PFSK-1 (cell line): ENCODE measurements around the gene MDGA2.

Experiments used
- TAF1 ChIP-seq: IDR thresholded peaks from 2 replicates; pipeline ENCODE4 v1.6.1; 2012; ENCODE audit warnings: low read length, control low read depth, borderline replicate concordance; ENCODE audit not compliant: insufficient read depth
- TF ChIP-seq, protein P1 (sequence below), 2 experiments: IDR thresholded peaks; 2 replicates each; pipeline versions ENCODE4 v1.6.1 to v1.8.0; 2011 to 2012; ENCODE audit warnings: low read depth in 2 of 2, low read length in 2 of 2, control low read depth in 1 of 2, inconsistent platforms in 1 of 2, mild to moderate bottlenecking in 1 of 2, moderate library complexity in 1 of 2; ENCODE audit not compliant: insufficient read depth in 1 of 2

DNA sequence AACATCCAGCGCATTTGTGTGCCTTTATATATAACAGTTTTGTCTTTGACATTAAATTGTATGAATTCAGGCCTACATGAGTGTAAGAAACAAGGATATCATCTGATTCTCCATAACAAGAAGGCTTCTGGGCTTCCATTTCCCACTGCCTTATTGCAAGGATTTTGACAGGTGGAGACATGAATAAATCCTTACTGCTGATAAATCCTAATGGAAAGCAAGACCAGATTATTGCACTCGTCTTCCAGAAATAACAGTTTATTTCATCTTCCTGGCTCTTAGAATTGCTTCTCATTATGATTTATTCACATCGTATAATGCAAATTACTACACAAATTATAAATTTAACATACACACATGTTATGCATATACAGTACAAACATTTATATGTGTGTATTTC lies 348.1 kb downstream of the MDGA2 start:
- TF ChIP-seq, protein P1, sequence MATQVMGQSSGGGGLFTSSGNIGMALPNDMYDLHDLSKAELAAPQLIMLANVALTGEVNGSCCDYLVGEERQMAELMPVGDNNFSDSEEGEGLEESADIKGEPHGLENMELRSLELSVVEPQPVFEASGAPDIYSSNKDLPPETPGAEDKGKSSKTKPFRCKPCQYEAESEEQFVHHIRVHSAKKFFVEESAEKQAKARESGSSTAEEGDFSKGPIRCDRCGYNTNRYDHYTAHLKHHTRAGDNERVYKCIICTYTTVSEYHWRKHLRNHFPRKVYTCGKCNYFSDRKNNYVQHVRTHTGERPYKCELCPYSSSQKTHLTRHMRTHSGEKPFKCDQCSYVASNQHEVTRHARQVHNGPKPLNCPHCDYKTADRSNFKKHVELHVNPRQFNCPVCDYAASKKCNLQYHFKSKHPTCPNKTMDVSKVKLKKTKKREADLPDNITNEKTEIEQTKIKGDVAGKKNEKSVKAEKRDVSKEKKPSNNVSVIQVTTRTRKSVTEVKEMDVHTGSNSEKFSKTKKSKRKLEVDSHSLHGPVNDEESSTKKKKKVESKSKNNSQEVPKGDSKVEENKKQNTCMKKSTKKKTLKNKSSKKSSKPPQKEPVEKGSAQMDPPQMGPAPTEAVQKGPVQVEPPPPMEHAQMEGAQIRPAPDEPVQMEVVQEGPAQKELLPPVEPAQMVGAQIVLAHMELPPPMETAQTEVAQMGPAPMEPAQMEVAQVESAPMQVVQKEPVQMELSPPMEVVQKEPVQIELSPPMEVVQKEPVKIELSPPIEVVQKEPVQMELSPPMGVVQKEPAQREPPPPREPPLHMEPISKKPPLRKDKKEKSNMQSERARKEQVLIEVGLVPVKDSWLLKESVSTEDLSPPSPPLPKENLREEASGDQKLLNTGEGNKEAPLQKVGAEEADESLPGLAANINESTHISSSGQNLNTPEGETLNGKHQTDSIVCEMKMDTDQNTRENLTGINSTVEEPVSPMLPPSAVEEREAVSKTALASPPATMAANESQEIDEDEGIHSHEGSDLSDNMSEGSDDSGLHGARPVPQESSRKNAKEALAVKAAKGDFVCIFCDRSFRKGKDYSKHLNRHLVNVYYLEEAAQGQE (IDR thresholded peaks at IDR 0.05; ENCODE audit: insufficient read depth in 1 of 2, low read depth in 2 of 2, low read length in 2 of 2) = no peak
- no peak for TF ChIP-seq TAF1
